HEK293T (cell line): ENCODE measurements around the gene MACROD2.

Experiments used
- CTCF ChIA-PET: fragments of 350-600 bp; formaldehyde crosslinking; extraction: SDS; loops from one replicate; lab custom pipeline; 2021; ENCODE audit warnings: antibody characterized with exemption, inconsistent platforms; lab: Yijun Ruan, JAX
- POLR2A ChIA-PET: fragments of 350-600 bp; formaldehyde crosslinking; extraction: SDS; loops from one replicate; lab custom pipeline; 2020; ENCODE audit warnings: antibody characterized with exemption, inconsistent platforms; lab: Yijun Ruan, JAX
- DNase-seq: peaks from one replicate; pipeline ENCODE4 v3.0.0; 2012; ENCODE audit warnings: mixed read lengths; ENCODE audit errors: extremely low spot score
- ARNT ChIP-seq: fragments of 450-650 bp; IDR thresholded peaks from 2 replicates; pipeline ENCODE4 v1.6.1; 2017; ENCODE audit warnings: mild to moderate bottlenecking
- BHLHE40 ChIP-seq: fragments of 450-650 bp; IDR thresholded peaks from 2 replicates; pipeline ENCODE4 v1.6.1; 2016; ENCODE audit warnings: mild to moderate bottlenecking, moderate library complexity, borderline replicate concordance
- CTBP1 ChIP-seq: fragments of 450-650 bp; IDR thresholded peaks from 2 replicates; pipeline ENCODE4 v1.6.1; 2016; ENCODE audit warnings: borderline replicate concordance
- ELF4 ChIP-seq: fragments of 450-650 bp; IDR thresholded peaks from 2 replicates; pipeline ENCODE4 v1.6.1; 2017; ENCODE audit warnings: antibody characterized with exemption
- FOXA1 ChIP-seq: fragments of 450-650 bp; IDR thresholded peaks from 2 replicates; pipeline ENCODE4 v1.6.1; 2016; ENCODE audit warnings: mild to moderate bottlenecking
- FOXK2 ChIP-seq: fragments of 450-650 bp; IDR thresholded peaks from 2 replicates; pipeline ENCODE4 v1.6.1; 2016; ENCODE audit warnings: mild to moderate bottlenecking
- FOXM1 ChIP-seq: fragments of 450-650 bp; IDR thresholded peaks from 2 replicates; pipeline ENCODE4 v1.6.1; 2017; ENCODE audit warnings: mild to moderate bottlenecking, borderline replicate concordance
- HDGF ChIP-seq: fragments of 450-650 bp; IDR thresholded peaks from 2 replicates; pipeline ENCODE4 v1.6.1; 2017; ENCODE audit warnings: antibody characterized with exemption, borderline replicate concordance
- L3MBTL2 ChIP-seq: fragments of 450-650 bp; conservative IDR thresholded peaks from 2 replicates; pipeline ENCODE4 v1.6.1; 2016; ENCODE audit warnings: mild to moderate bottlenecking
- LEF1 ChIP-seq: fragments of 450-650 bp; IDR thresholded peaks from 2 replicates; pipeline ENCODE4 v1.6.1; 2017; ENCODE audit warnings: mild to moderate bottlenecking, borderline replicate concordance
- NFRKB ChIP-seq: fragments of 450-650 bp; IDR thresholded peaks from 2 replicates; pipeline ENCODE4 v1.6.1; 2016; ENCODE audit warnings: mild to moderate bottlenecking, moderate library complexity
- SP1 ChIP-seq: fragments of 450-650 bp; IDR thresholded peaks from 2 replicates; pipeline ENCODE4 v1.6.1; 2017
- SUZ12 ChIP-seq: fragments of 450-650 bp; IDR thresholded peaks from 2 replicates; pipeline ENCODE4 v1.6.1; 2016; ENCODE audit warnings: mild to moderate bottlenecking
- TARDBP ChIP-seq: fragments of 450-650 bp; IDR thresholded peaks from 2 replicates; pipeline ENCODE4 v1.6.1; 2016
- ZNF384 ChIP-seq: fragments of 450-650 bp; IDR thresholded peaks from 2 replicates; pipeline ENCODE4 v1.6.1; 2016
- TF ChIP-seq, protein P1 (sequence below): fragments of 450-650 bp; IDR thresholded peaks from 2 replicates; pipeline ENCODE4 v1.6.1; 2016

MACROD2 gene

DNA sequence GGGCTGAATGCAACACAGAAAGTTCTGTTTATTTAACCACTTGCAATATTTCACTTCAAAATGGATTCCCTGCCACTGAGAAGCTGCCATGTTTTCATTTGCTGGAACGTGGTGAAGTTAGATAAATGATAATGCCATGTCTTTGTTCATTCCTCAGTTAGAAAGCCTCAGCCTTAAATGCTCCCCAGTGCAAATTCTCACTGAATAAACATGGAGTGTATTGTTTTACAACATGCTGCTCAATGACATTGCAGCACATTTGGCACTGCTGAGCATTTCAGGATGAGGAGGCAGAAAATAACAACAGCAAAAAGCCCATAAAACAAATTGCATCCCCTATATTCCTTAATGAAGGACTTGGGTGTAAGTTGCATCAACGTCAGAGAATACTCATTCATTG, 1255.9 kb downstream of the MACROD2 start:
- ChIA-PET POLR2A (no interaction called here), CTCF (no interaction called here)
- TF ChIP-seq FOXA1 (no peak), BHLHE40 (no peak), HDGF (no peak), SUZ12 (no peak), TARDBP (no peak), ARNT (no peak), NFRKB (no peak), SP1 (no peak), ELF4 (no peak), ZNF384 (no peak), FOXK2 (no peak), LEF1 (no peak), L3MBTL2 (no peak), FOXM1 (no peak), CTBP1 (no peak)
- TF ChIP-seq, protein P1, sequence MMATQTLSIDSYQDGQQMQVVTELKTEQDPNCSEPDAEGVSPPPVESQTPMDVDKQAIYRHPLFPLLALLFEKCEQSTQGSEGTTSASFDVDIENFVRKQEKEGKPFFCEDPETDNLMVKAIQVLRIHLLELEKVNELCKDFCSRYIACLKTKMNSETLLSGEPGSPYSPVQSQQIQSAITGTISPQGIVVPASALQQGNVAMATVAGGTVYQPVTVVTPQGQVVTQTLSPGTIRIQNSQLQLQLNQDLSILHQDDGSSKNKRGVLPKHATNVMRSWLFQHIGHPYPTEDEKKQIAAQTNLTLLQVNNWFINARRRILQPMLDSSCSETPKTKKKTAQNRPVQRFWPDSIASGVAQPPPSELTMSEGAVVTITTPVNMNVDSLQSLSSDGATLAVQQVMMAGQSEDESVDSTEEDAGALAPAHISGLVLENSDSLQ: no peak
- no peak for DNase-seq

DNA sequence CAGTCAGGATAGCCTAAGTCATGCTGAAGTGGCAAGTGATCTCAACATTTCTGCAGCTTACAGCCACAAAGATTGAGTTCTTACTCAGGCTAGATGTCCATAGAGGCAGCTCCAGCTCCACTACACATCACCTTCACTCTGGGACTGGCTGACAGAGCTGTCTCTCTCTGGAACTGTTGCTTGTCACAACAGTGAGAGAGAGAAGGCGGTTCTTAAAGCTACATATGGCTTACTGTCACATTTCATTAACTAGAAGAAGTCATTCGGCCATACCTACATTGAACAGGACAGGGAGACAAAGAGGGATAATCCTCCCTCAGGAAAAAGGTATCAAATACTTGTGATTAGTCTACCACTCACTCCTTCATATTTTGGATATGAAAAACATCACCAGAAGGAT, 1257.0 kb downstream of the MACROD2 start:
- POLR2A ChIA-PET: no interaction called here
- no peak for DNase-seq
- TF ChIP-seq ARNT (no peak), LEF1 (no peak), HDGF (no peak), FOXK2 (no peak), SP1 (no peak), L3MBTL2 (no peak), BHLHE40 (no peak), ELF4 (no peak), CTBP1 (no peak), FOXM1 (no peak), ZNF384 (no peak)
- TF ChIP-seq, protein P1: no peak
- CTCF ChIA-PET: interaction anchor here (0.7 kb wide), 1 partner anchor 79 kb away, joined by 3 read pairs; no protein-coding TSS in a partner anchor

DNA sequence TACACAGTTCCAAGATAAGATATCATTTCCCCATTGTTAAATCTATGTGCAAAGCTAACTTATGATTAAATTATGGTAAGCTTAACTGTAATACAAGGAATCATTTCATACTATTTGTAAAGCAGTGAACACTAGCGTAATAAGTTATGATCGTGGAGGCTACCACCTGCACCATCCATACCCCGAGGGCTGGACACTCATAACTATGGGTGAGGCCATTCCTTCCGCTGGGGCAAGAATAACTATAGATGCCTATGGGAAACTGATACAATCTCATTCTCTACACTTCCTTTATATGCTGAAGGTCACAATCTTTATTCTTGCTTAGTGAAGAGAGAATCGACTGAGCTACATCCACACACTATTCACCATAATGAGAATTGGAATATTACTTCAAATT, 1258.1 kb downstream of the MACROD2 start:
- DNase-seq: no peak
- ChIA-PET POLR2A (no interaction called here), CTCF (no interaction called here)
- TF ChIP-seq ZNF384 (no peak), FOXA1 (no peak), SUZ12 (no peak), TARDBP (no peak), BHLHE40 (no peak), FOXM1 (no peak), CTBP1 (no peak), L3MBTL2 (no peak), HDGF (no peak), SP1 (no peak), NFRKB (no peak), FOXK2 (no peak), LEF1 (no peak), ARNT (no peak)
- TF ChIP-seq, protein P1: no peak

DNA sequence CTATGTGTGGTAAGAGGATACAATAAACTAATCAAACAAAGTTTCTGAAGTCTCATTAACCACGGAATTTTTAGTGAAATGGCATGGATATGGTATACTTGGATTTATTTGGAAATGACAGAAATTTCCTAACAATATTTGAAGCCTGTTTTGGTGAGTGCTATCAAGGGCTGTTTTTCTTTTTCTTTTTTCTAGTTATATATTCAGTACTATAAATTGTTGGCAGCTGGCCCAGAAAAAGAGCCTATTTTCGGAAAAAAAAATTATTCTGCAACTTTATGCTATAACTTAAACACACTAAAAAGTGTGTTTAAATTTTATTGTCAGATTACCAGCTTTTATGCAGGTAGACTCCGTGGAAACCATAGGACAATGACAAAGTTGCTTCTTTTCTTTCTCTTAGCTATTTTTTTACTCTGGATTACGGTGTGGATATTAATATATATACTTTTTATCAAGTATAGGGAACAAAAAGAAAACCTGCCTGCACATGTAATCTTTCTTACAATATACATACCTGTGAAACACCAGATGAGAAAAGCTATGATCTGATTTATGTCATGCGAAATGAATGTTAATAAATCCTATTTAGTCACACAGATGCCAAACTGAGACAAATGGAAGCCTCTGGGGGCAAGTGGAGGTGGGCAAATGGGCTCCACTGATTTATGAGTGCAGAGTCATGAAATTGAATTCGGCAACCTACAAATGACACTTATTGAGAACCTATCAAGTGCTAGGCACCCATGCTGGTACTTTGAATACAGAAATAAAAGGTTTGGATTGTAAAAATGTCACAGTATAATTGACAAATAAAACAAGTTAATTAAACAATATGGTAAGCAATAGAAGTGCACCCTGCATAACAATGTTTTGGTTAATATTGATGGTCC, 1261.6 kb downstream of the MACROD2 start:
- ChIA-PET CTCF (interaction anchor here (1.1 kb wide), 1 partner anchor 20 kb away, joined by 3 read pairs; no protein-coding TSS in a partner anchor), POLR2A (no interaction called here)

DNA sequence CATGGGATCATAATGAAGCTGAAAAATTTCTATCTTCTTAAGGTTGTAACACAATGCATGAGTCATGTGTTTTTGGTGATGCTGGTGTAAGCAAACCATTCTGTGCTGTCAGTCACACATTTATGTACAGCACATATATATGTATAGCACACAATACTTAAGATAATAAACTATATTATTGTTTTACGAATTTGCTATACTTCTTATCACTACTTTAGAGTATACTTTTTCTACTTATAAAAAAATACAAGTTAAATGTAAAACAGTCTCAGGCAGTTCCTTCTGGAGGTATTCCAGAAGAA, 1262.2 kb downstream of the MACROD2 start:
- no peak for DNase-seq
- no peak for TF ChIP-seq BHLHE40
- TF ChIP-seq, protein P1: peak; percentile 61
- ChIA-PET CTCF (interaction anchor here (0.6 to 1.1 kb wide), 2 partner anchors 21 to 153 kb away, joined by 3 read pairs; no protein-coding TSS in a partner anchor), POLR2A (no interaction called here)

More for the DNA sequence above, 1261.6 kb downstream of the MACROD2 start:
- no peak for TF ChIP-seq FOXA1
- TF ChIP-seq, protein P1: peak; percentile 74; the same call in 1 of the 2 replicates
- no peak for TF ChIP-seq ZNF384
- no peak for DNase-seq
